ENCODE measurements around the gene RPLP2. TPM values are rescaled to one million over a fixed set of nuclear protein-coding genes. Genes with fewer than 3 reads are reported as not detected.

Gene RPLP2
- total and polyA plus RNA-seq, 5 donors from 2014 or later = 2,313 to 3,705 (median 2,852) TPM

DNA sequence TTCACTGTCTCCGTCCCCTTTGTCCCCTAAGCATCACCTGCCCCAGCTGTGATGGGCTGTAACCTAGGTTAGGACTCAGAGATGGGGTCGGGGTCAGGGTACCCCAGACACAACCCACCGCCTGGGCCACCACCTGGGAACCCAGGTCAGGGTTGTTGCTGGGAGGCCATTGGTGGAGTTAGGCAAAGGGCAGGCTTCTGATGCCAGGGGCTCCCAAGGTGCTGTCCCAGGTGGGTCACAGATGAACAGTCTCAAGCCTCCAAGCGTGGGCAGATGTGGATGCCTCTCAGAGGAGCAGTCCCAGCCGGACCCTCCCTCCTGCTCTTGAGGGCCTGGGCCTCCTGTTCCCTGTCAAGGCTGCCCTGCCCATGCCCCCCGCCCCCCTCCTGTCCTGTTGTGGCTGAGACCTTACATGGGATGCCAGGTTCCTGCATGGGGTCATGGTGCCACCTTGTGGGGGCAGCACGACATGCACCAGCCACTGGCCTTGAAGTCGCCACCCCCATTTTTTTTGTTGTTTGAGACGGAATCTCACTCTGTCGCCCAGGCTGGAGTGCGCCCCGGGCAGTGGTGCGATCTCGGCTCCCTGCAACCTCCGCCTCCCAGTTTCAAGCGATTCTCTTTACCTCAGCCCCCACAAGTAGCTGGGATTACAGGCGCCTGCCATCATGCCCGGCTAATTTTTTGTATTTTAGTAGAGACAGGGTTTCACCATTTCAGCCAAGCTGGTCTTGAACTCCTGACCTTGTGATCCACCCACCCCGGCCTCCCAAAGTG, 44.6 kb upstream of the RPLP2 start:
- no peaks in the 10 kb centered on the region for H3K4me1 Mint-ChIP-seq
- H3K36me3 ChIP-seq (ENCODE audit: control insufficient read depth, insufficient read depth, low read length) = peaks cover 26% of the 10 kb centered on the region
- H3K27ac ChIP-seq (ENCODE audit: insufficient read depth, low read length, poor library complexity, severe bottlenecking) = no peak overlapping the region
- H3K27me3 ChIP-seq (ENCODE audit: control insufficient read depth, insufficient read depth, low read length) = no peaks in the 10 kb centered on the region
- no peaks in the 10 kb centered on the region for H3K4me1 ChIP-seq (ENCODE audit: control insufficient read depth, insufficient read depth, low read length, poor library complexity, severe bottlenecking)
- no peaks in the 10 kb centered on the region for H3K9me3 ChIP-seq (ENCODE audit: control insufficient read depth in 2 of 2, low read length in 2 of 2)
- no peaks in the 10 kb centered on the region for H3K27me3 Mint-ChIP-seq
- peak overlapping the region in 1 of 3 donors; percentile 69 for H3K27ac Mint-ChIP-seq
- DNase-seq (peak; percentile 56 to 78 (median 67)), ATAC-seq (ENCODE audit: low read depth in 2 of 2) (peak; percentile 72 to 74)
- H3K9me3 Mint-ChIP-seq = no peaks in the 10 kb centered on the region
- no peak overlapping the region for H3K4me3 ChIP-seq (ENCODE audit: low read depth, low read length)
- peaks cover under 1% of the 10 kb centered on the region for H3K36me3 Mint-ChIP-seq
- H3K4me3 Mint-ChIP-seq = no peak overlapping the region

DNA sequence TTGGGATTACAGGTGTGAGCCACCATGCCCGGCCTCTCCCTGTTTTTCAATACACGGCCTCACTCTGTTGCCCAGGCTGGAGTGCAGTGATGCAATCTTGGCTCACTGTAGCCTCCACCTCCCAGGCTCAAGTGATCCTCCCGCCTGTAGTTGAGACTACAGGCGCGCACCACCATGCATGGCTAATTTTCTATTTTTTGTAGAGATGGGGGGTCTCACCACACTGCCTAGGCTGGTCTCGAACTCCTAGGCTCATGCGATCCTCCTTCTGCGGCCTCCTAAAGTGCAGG, 44.0 kb upstream of the RPLP2 start:
- H3K27ac ChIP-seq (ENCODE audit: insufficient read depth, low read length, poor library complexity, severe bottlenecking) = no peak overlapping the region
- no peaks in the 10 kb centered on the region for H3K27me3 ChIP-seq (ENCODE audit: control insufficient read depth, insufficient read depth, low read length)
- no peak overlapping the region for H3K4me3 ChIP-seq (ENCODE audit: low read depth, low read length)
- Mint-ChIP-seq H3K9me3 (no peaks in the 10 kb centered on the region), H3K4me3 (no peak overlapping the region), H3K27ac (peak overlapping the region in 1 of 3 donors; percentile 69), H3K4me1 (no peaks in the 10 kb centered on the region), H3K27me3 (no peaks in the 10 kb centered on the region), H3K36me3 (no peaks in the 10 kb centered on the region)
- no peak for ATAC-seq (ENCODE audit: low read depth in 2 of 2)
- no peak for DNase-seq
- no peaks in the 10 kb centered on the region for H3K9me3 ChIP-seq (ENCODE audit: control insufficient read depth in 2 of 2, low read length in 2 of 2)
- H3K4me1 ChIP-seq (ENCODE audit: control insufficient read depth, insufficient read depth, low read length, poor library complexity, severe bottlenecking) = no peaks in the 10 kb centered on the region
- H3K36me3 ChIP-seq (ENCODE audit: control insufficient read depth, insufficient read depth, low read length) = peaks cover 27% of the 10 kb centered on the region

DNA sequence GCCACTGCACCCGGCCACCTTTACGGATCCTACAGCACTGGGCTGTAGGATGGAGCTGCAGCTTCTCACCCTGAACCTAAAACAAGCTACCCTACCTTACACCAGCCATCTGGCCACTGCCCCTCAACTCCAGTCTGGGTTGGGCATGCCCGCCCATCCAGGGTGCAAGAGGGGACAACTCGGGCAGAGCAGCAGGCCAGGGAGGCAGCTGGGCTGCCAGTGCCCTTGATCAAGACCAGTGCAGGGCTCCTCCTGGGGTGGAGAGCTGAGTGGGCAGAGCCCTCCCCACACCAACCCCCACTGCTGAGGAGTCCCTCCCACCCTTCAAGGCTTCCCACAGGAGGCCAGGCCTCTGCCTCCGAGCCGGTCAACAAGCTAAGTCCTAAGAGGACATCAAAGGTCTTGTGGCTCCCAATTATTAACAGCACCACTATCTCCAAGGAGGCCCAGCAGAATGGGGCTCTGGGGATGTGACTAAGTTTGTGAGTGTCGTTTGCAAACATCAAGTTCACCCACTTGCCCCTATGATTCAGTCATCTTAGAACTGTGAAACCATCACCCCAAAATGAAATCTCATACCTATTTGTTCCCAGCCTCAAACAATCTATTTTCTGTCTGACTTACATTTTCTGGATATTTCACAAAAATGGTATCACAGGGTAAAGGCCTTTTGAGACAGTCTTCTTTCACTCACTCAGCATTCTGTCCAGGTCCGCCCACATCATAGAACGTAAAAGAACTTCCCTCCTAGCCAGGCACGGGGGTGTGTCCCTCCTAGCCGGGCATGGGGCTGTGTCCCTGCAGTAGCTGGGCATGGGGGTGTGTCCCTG, 43.4 kb upstream of the RPLP2 start:
- Mint-ChIP-seq H3K27ac (peak overlapping the region in 1 of 3 donors; percentile 69), H3K36me3 (no peaks in the 10 kb centered on the region), H3K27me3 (no peaks in the 10 kb centered on the region), H3K9me3 (no peaks in the 10 kb centered on the region), H3K4me1 (no peaks in the 10 kb centered on the region), H3K4me3 (no peak overlapping the region)
- Histone ChIP-seq H3K27me3 (ENCODE audit: control insufficient read depth, insufficient read depth, low read length) (no peaks in the 10 kb centered on the region), H3K9me3 (ENCODE audit: control insufficient read depth in 2 of 2, low read length in 2 of 2) (no peaks in the 10 kb centered on the region), H3K4me3 (ENCODE audit: low read depth, low read length) (no peak overlapping the region), H3K36me3 (ENCODE audit: control insufficient read depth, insufficient read depth, low read length) (peaks cover 26% of the 10 kb centered on the region), H3K4me1 (ENCODE audit: control insufficient read depth, insufficient read depth, low read length, poor library complexity, severe bottlenecking) (no peaks in the 10 kb centered on the region), H3K27ac (ENCODE audit: insufficient read depth, low read length, poor library complexity, severe bottlenecking) (no peak overlapping the region)
- ATAC-seq (ENCODE audit: low read depth in 2 of 2) (no peak), DNase-seq (no peak)

DNA sequence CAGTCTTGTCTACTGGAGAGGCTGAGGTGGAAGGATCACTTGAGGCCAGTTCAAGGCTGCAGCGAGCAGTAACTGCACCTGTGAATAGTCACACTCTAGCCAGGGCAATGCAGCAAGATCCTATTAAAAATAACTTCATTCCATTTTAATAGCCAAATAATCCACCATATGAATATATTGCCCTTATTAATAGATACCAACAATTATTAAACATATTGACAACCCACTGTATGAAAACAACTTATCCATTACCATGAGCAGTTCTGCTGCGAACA, 42.9 kb upstream of the RPLP2 start:
- Histone ChIP-seq H3K4me1 (ENCODE audit: control insufficient read depth, insufficient read depth, low read length, poor library complexity, severe bottlenecking) (no peaks in the 10 kb centered on the region), H3K9me3 (ENCODE audit: control insufficient read depth in 2 of 2, low read length in 2 of 2) (no peaks in the 10 kb centered on the region), H3K27me3 (ENCODE audit: control insufficient read depth, insufficient read depth, low read length) (no peaks in the 10 kb centered on the region), H3K4me3 (ENCODE audit: low read depth, low read length) (no peak overlapping the region), H3K36me3 (ENCODE audit: control insufficient read depth, insufficient read depth, low read length) (peaks cover 21% of the 10 kb centered on the region), H3K27ac (ENCODE audit: insufficient read depth, low read length, poor library complexity, severe bottlenecking) (no peak overlapping the region)
- H3K4me3 Mint-ChIP-seq = no peak overlapping the region
- no peaks in the 10 kb centered on the region for H3K27me3 Mint-ChIP-seq
- no peak overlapping the region for H3K27ac Mint-ChIP-seq
- H3K4me1 Mint-ChIP-seq = no peaks in the 10 kb centered on the region
- no peaks in the 10 kb centered on the region for H3K36me3 Mint-ChIP-seq
- ATAC-seq (ENCODE audit: low read depth in 2 of 2) = no peak
- DNase-seq = no peak
- H3K9me3 Mint-ChIP-seq = no peaks in the 10 kb centered on the region

DNA sequence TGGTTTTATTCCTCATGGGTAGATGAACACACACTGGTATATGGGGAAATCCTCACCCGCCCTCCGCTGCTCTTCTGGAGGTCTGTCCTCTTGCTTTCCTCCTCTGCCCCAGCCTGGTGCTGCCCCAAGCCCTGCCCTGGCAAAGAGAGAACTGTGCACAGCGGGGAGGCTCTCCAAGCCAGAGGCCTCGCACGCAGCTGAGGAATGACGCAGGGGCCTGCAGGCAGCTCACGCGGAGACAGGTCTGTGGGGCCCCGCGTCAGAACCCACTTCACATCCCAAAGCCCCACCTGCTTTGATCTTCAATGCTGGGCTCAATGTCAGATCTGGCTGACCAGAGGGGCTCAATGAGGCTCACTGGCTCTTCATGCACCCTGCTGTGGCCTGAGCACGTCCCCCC, 42.5 kb upstream of the RPLP2 start:
- Histone ChIP-seq H3K9me3 (ENCODE audit: control insufficient read depth in 2 of 2, low read length in 2 of 2) (no peaks in the 10 kb centered on the region), H3K27me3 (ENCODE audit: control insufficient read depth, insufficient read depth, low read length) (no peaks in the 10 kb centered on the region), H3K4me1 (ENCODE audit: control insufficient read depth, insufficient read depth, low read length, poor library complexity, severe bottlenecking) (no peaks in the 10 kb centered on the region), H3K4me3 (ENCODE audit: low read depth, low read length) (no peak overlapping the region), H3K27ac (ENCODE audit: insufficient read depth, low read length, poor library complexity, severe bottlenecking) (no peak overlapping the region), H3K36me3 (ENCODE audit: control insufficient read depth, insufficient read depth, low read length) (peaks cover 18% of the 10 kb centered on the region)
- ATAC-seq (ENCODE audit: low read depth in 2 of 2) = no peak
- Mint-ChIP-seq H3K9me3 (no peaks in the 10 kb centered on the region), H3K4me1 (no peaks in the 10 kb centered on the region), H3K27ac (peak overlapping the region in 1 of 3 donors; percentile 63), H3K36me3 (no peaks in the 10 kb centered on the region), H3K4me3 (no peak overlapping the region), H3K27me3 (no peaks in the 10 kb centered on the region)
- DNase-seq = no peak

DNA sequence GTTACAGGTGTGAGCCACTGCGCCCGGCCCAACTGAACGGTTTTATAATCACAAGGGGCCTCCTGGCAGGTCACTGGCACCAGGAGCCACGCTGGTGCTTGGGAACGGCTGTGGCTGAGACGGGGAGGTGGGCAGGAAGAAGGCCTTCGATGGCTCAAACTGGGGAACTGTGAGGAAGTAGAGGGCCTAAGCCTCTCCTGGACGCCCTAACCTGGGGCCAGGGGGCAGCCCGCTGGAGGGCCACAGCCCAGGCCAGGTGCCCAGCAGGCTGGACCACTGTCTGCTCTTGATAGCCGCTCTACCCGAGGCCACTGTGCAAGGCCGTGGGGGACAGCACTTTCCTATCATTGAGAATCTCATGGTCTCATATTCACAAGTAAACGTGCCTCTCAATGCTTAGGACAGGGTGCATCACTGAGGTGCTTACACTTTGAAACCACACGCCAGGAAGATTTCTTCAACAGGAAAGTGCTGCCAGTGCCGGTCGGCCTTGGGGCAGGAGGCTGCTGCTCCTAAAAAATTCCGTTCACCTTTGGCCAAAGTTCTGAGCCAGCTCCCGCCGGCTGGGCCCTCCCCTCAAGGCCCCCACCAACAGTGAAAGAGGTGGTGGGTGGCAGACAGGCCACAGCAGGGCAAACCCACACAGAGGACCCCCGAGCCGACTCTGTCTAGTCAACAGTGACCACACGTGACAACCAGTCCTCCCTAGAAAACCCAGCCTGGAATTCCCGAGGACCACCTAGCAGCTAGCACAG, 39.7 kb upstream of the RPLP2 start:
- Mint-ChIP-seq H3K27ac (no peak overlapping the region), H3K9me3 (no peaks in the 10 kb centered on the region), H3K27me3 (no peaks in the 10 kb centered on the region), H3K4me3 (peak overlapping the region in 1 of 4 donors; percentile 27), H3K36me3 (no peaks in the 10 kb centered on the region), H3K4me1 (peaks cover 0 to 6% (median 0%) of the 10 kb centered on the region in 4 donors)
- Histone ChIP-seq H3K4me3 (ENCODE audit: low read depth, low read length) (no peak overlapping the region), H3K9me3 (ENCODE audit: control insufficient read depth in 2 of 2, low read length in 2 of 2) (no peaks in the 10 kb centered on the region), H3K4me1 (ENCODE audit: control insufficient read depth, insufficient read depth, low read length, poor library complexity, severe bottlenecking) (no peaks in the 10 kb centered on the region), H3K27me3 (ENCODE audit: control insufficient read depth, insufficient read depth, low read length) (no peaks in the 10 kb centered on the region), H3K27ac (ENCODE audit: insufficient read depth, low read length, poor library complexity, severe bottlenecking) (no peak overlapping the region), H3K36me3 (ENCODE audit: control insufficient read depth, insufficient read depth, low read length) (peaks cover 8% of the 10 kb centered on the region)
- DNase-seq = no peak
- ATAC-seq (ENCODE audit: low read depth in 2 of 2) = no peak

DNA sequence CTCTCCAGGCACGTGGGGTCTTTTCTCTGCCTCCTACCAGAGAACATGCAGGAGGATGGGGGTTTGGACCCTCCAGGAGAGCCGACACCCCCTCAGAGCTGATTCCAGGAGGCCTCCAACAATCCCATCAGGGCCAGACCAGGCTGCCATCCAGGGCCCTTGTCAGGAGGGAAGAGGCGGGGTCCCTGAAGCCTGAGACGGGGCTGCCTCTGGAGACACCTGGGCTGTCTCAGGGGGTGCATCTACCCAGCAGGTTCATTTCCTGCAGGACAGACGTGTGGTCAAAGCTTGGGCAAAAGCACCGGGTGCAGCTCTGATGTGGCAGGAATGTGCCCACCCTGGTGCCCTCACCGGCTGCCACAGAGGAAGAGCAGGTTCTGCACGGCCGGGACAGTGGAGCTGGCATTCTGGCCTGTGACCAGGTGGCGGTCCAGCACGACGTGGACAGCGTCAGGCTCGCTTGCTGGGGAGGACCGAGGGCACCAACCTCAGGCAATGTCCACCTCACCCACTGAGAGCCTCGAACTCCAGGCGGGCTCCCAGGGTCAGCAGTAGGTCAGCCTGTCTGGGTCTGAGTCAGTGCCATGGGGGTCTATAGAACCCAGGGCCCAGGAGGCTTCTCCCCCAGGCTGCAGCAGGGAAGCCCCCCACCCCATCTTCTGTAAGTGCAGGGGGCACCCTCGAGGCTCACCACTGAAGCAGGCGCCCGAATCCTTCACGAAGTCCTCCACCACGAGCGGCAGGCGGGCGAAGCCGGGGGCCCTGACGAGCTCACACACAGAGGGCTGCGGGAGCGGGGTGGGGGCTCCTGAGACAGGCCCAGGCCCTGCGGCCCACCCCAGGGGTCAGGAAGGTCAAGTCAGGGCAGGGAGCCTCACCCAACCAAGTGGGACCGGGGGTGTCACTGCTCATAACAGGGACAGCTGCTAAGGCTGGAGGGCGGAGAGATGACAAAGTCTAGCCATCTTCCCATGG, 38.8 kb upstream of the RPLP2 start:
- no peak overlapping the region for H3K4me3 Mint-ChIP-seq
- no peaks in the 10 kb centered on the region for H3K9me3 ChIP-seq (ENCODE audit: control insufficient read depth in 2 of 2, low read length in 2 of 2)
- H3K9me3 Mint-ChIP-seq = no peaks in the 10 kb centered on the region
- ATAC-seq (ENCODE audit: low read depth in 2 of 2) (no peak), DNase-seq (no peak)
- no peak overlapping the region for H3K4me3 ChIP-seq (ENCODE audit: low read depth, low read length)
- H3K27ac ChIP-seq (ENCODE audit: insufficient read depth, low read length, poor library complexity, severe bottlenecking) = no peak overlapping the region
- H3K4me1 Mint-ChIP-seq = peaks cover 0 to 12% (median 0%) of the 10 kb centered on the region in 4 donors
- H3K4me1 ChIP-seq (ENCODE audit: control insufficient read depth, insufficient read depth, low read length, poor library complexity, severe bottlenecking) = peaks cover 7% of the 10 kb centered on the region
- H3K36me3 Mint-ChIP-seq = no peaks in the 10 kb centered on the region
- H3K27me3 Mint-ChIP-seq = no peaks in the 10 kb centered on the region
- no peak overlapping the region for H3K27ac Mint-ChIP-seq
- H3K27me3 ChIP-seq (ENCODE audit: control insufficient read depth, insufficient read depth, low read length) = no peaks in the 10 kb centered on the region
- peaks cover 8% of the 10 kb centered on the region for H3K36me3 ChIP-seq (ENCODE audit: control insufficient read depth, insufficient read depth, low read length)

All from CD4-positive, CD25-positive, alpha-beta regulatory T cell (primary cell).